ENCODE results near the gene AP3B1. TPM values are rescaled to one million over a fixed set of nuclear protein-coding genes. Genes with fewer than 3 reads are reported as not detected.

Gene AP3B1
- total and polyA plus RNA-seq, 3 experiments from 2014 or later: 27.1 to 41.1 (median 40.3) TPM

GRCh38 chr5:78237911-78238310 lies 56.6 kb downstream of the AP3B1 start:
- Mint-ChIP-seq H3K4me3 (no peak overlapping the region), H3K9me3 (no peaks in the 10 kb centered on the region), H3K27ac (no peak overlapping the region), H3K4me1 (peaks cover 24 to 28% (median 28%) of the 10 kb centered on the region in 3 donors), H3K27me3 (no peaks in the 10 kb centered on the region), H3K36me3 (peaks cover 4 to 16% (median 14%) of the 10 kb centered on the region in 3 donors)
- DNase-seq: no peak
- Histone ChIP-seq H3K9me3 (ENCODE audit: low read length) (no peaks in the 10 kb centered on the region), H3K36me3 (ENCODE audit: insufficient read depth, low read length) (no peaks in the 10 kb centered on the region), H3K27ac (ENCODE audit: low read depth, low read length) (no peak overlapping the region), H3K27me3 (ENCODE audit: insufficient read depth, low read length, poor library complexity, severe bottlenecking) (no peaks in the 10 kb centered on the region), H3K4me3 (ENCODE audit: low read length) (no peak overlapping the region), H3K4me1 (ENCODE audit: insufficient read depth, low read length) (no peaks in the 10 kb centered on the region)
- CTCF ChIA-PET: no interaction called here
- POLR2A ChIA-PET: no interaction called here

- no peaks in the 10 kb centered on the region for H3K27me3 Mint-ChIP-seq
- H3K36me3 ChIP-seq (ENCODE audit: insufficient read depth, low read length): no peaks in the 10 kb centered on the region
- H3K27me3 ChIP-seq (ENCODE audit: insufficient read depth, low read length, poor library complexity, severe bottlenecking): no peaks in the 10 kb centered on the region
- ChIA-PET CTCF (no interaction called here), POLR2A (no interaction called here)
- H3K27ac Mint-ChIP-seq: no peak overlapping the region
- H3K9me3 Mint-ChIP-seq: no peaks in the 10 kb centered on the region
- no peak for DNase-seq
- no peaks in the 10 kb centered on the region for H3K9me3 ChIP-seq (ENCODE audit: low read length)
- H3K36me3 Mint-ChIP-seq: peaks cover 4 to 18% (median 16%) of the 10 kb centered on the region in 3 donors
- no peak overlapping the region for H3K4me3 ChIP-seq (ENCODE audit: low read length)
- no peak overlapping the region for H3K27ac ChIP-seq (ENCODE audit: low read depth, low read length)
- peaks cover 25 to 30% (median 27%) of the 10 kb centered on the region in 3 donors for H3K4me1 Mint-ChIP-seq
- H3K4me3 Mint-ChIP-seq: no peak overlapping the region
- H3K4me1 ChIP-seq (ENCODE audit: insufficient read depth, low read length): no peaks in the 10 kb centered on the region
These were observed 58.5 kb downstream of the AP3B1 start for GRCh38 chr5:78236046-78236445.

DNA sequence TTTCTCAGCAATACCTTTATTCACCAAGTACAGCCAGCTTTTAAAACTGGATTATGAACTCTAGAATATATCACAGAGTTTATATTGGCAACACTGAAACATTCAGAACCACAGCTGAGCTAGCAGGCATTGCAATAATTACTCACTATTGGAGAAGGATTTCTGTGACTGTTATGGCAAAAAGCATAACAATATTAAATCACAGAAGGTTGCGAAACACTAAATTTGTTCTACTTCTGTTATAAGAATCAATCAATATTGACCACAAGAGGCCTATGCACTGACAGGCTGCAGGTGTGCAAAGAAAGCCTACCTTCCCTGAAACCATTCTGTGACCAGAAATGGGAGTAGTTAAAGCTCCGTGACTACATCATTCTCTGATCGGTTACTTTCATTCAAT lies 59.2 kb downstream of the AP3B1 start:
- Mint-ChIP-seq H3K27ac (peak overlapping the region in 1 of 8 donors; percentile 6), H3K9me3 (no peaks in the 10 kb centered on the region), H3K4me1 (peaks cover 27 to 34% (median 31%) of the 10 kb centered on the region in 3 donors), H3K27me3 (no peaks in the 10 kb centered on the region), H3K4me3 (no peak overlapping the region), H3K36me3 (peaks cover 4 to 13% (median 13%) of the 10 kb centered on the region in 3 donors)
- no peaks in the 10 kb centered on the region for H3K36me3 ChIP-seq (ENCODE audit: insufficient read depth, low read length)
- POLR2A ChIA-PET: no interaction called here
- no peak overlapping the region for H3K27ac ChIP-seq (ENCODE audit: low read depth, low read length)
- H3K4me1 ChIP-seq (ENCODE audit: insufficient read depth, low read length): no peaks in the 10 kb centered on the region
- H3K27me3 ChIP-seq (ENCODE audit: insufficient read depth, low read length, poor library complexity, severe bottlenecking): no peaks in the 10 kb centered on the region
- no peak for DNase-seq
- no peak overlapping the region for H3K4me3 ChIP-seq (ENCODE audit: low read length)
- CTCF ChIA-PET: no interaction called here
- H3K9me3 ChIP-seq (ENCODE audit: low read length): no peaks in the 10 kb centered on the region

DNA sequence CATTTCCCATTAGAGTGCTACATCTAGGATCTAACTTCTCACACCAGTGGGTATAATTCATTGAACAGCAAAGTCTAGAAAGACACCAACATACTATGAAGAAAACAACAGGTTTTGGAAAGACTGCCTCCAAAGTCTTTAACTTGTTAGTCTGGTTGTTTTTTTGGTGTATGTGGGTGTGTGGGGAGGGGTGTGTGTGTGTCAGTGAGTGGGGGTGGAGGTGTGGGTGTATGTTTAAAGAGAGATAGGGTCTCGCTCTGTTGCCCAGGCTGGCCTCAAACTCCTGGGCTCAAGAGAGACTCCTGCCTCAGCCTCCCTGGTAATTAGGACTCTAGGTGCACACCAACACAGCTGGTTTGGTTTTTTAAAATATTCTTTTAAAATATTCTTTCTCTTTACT lies 59.7 kb downstream of the AP3B1 start:
- peak overlapping the region in 1 of 8 donors; percentile 31 for H3K27ac Mint-ChIP-seq
- no peak overlapping the region for H3K27ac ChIP-seq (ENCODE audit: low read depth, low read length)
- no peak overlapping the region for H3K4me3 ChIP-seq (ENCODE audit: low read length)
- H3K9me3 Mint-ChIP-seq: no peaks in the 10 kb centered on the region
- ChIA-PET CTCF (no interaction called here), POLR2A (no interaction called here)
- peaks cover 1 to 8% (median 8%) of the 10 kb centered on the region in 3 donors for H3K36me3 Mint-ChIP-seq
- H3K27me3 Mint-ChIP-seq: no peaks in the 10 kb centered on the region
- no peaks in the 10 kb centered on the region for H3K36me3 ChIP-seq (ENCODE audit: insufficient read depth, low read length)
- no peaks in the 10 kb centered on the region for H3K4me1 ChIP-seq (ENCODE audit: insufficient read depth, low read length)
- no peaks in the 10 kb centered on the region for H3K9me3 ChIP-seq (ENCODE audit: low read length)
- no peak overlapping the region for H3K4me3 Mint-ChIP-seq
- DNase-seq: no peak
- H3K4me1 Mint-ChIP-seq: peaks cover 26 to 39% (median 35%) of the 10 kb centered on the region in 3 donors
- no peaks in the 10 kb centered on the region for H3K27me3 ChIP-seq (ENCODE audit: insufficient read depth, low read length, poor library complexity, severe bottlenecking)

DNA sequence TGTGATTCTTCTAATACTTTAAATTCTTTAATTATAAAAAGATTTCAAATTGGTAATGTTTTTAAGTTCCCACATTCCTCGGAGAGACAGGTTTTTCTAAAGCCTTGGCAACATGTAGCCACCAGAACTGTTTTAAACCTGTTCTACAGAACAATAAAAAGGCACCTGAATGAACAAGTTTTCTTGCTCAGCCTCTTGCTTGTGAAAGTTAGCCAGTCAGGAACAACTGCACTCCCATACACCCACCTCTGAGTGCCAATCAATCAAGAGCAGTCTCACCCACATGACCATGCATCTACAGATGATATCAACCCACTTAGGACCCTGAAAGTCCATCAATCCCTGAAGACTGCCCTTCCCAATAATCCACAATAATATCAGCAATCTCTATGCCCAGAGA lies 62.3 kb downstream of the AP3B1 start:
- no peaks in the 10 kb centered on the region for H3K27me3 ChIP-seq (ENCODE audit: insufficient read depth, low read length, poor library complexity, severe bottlenecking)
- H3K27me3 Mint-ChIP-seq: no peaks in the 10 kb centered on the region
- H3K36me3 Mint-ChIP-seq: peaks cover 0 to 5% (median 2%) of the 10 kb centered on the region in 3 donors
- H3K4me1 ChIP-seq (ENCODE audit: insufficient read depth, low read length): no peaks in the 10 kb centered on the region
- H3K4me3 Mint-ChIP-seq: no peak overlapping the region
- DNase-seq: no peak
- POLR2A ChIA-PET: no interaction called here
- H3K27ac Mint-ChIP-seq: peak overlapping the region in 3 of 8 donors; percentile 21 to 88 (median 29)
- peaks cover 22 to 42% (median 41%) of the 10 kb centered on the region in 3 donors for H3K4me1 Mint-ChIP-seq
- CTCF ChIA-PET: no interaction called here
- no peak overlapping the region for H3K27ac ChIP-seq (ENCODE audit: low read depth, low read length)
- H3K9me3 ChIP-seq (ENCODE audit: low read length): no peaks in the 10 kb centered on the region
- H3K9me3 Mint-ChIP-seq: no peaks in the 10 kb centered on the region
- no peaks in the 10 kb centered on the region for H3K36me3 ChIP-seq (ENCODE audit: insufficient read depth, low read length)
- no peak overlapping the region for H3K4me3 ChIP-seq (ENCODE audit: low read length)

DNA sequence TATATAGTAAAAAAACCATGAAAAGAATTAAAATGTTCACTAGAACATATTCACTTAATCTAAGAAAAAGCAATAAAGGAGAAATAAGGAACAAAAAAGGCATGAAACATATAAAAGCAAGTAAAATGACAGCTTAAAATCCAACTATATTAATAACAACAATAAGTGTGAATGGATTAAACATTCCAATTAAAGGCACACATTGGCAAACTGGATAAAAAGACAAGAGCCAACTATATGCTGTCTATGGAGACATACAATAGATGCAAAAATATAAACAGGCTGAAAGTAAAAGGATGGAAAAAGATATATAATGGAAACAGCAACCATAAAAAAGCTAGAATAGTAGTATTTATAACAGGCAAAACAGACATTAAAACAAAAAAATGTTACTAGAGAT lies 70.1 kb downstream of the AP3B1 start:
- Histone ChIP-seq H3K27me3 (ENCODE audit: insufficient read depth, low read length, poor library complexity, severe bottlenecking) (no peaks in the 10 kb centered on the region), H3K4me1 (ENCODE audit: insufficient read depth, low read length) (no peaks in the 10 kb centered on the region), H3K36me3 (ENCODE audit: insufficient read depth, low read length) (no peaks in the 10 kb centered on the region), H3K27ac (ENCODE audit: low read depth, low read length) (no peak overlapping the region), H3K4me3 (ENCODE audit: low read length) (no peak overlapping the region), H3K9me3 (ENCODE audit: low read length) (no peaks in the 10 kb centered on the region)
- no peak for DNase-seq
- H3K27ac Mint-ChIP-seq: peak overlapping the region in 1 of 8 donors; percentile 6
- H3K36me3 Mint-ChIP-seq: peaks cover 23 to 54% (median 33%) of the 10 kb centered on the region in 3 donors
- ChIA-PET CTCF (no interaction called here), POLR2A (no interaction called here)
- H3K4me1 Mint-ChIP-seq: peaks cover 9 to 18% (median 16%) of the 10 kb centered on the region in 3 donors
- no peaks in the 10 kb centered on the region for H3K9me3 Mint-ChIP-seq
- no peaks in the 10 kb centered on the region for H3K27me3 Mint-ChIP-seq
- no peak overlapping the region for H3K4me3 Mint-ChIP-seq

DNA sequence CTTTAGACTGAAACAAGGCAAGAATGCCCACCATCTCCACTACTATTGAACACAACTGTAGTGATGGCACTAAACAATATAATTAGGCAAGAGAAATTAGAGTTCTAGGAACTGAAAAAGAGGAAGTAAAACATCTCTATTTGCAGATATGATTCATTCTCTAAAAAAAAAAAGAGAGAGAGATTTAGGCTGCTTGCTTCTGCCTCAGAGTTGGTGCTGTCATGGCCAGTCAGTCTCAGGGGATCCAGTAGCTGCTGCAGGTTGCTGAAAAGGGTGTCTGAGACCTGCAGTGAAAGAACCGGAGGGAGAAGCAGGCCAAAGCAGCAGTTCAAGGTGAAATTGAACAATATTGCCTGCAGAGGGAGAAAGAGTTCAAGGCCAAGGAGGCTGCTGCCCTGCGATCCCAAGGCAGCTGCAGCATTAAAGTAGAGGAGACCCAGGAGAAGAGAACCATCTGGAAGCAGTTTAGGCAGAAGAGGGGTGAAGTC lies 72.5 kb downstream of the AP3B1 start:
- peaks cover 28 to 52% (median 33%) of the 10 kb centered on the region in 3 donors for H3K36me3 Mint-ChIP-seq
- H3K4me1 Mint-ChIP-seq: peaks cover 9 to 15% (median 11%) of the 10 kb centered on the region in 3 donors
- POLR2A ChIA-PET: no interaction called here
- CTCF ChIA-PET: interaction anchor here (0.6 kb wide), 1 partner anchor 131 kb away, joined by 3 read pairs; no protein-coding TSS in a partner anchor
- Histone ChIP-seq H3K4me3 (ENCODE audit: low read length) (no peak overlapping the region), H3K9me3 (ENCODE audit: low read length) (no peaks in the 10 kb centered on the region), H3K27ac (ENCODE audit: low read depth, low read length) (no peak overlapping the region), H3K36me3 (ENCODE audit: insufficient read depth, low read length) (no peaks in the 10 kb centered on the region), H3K27me3 (ENCODE audit: insufficient read depth, low read length, poor library complexity, severe bottlenecking) (no peaks in the 10 kb centered on the region), H3K4me1 (ENCODE audit: insufficient read depth, low read length) (no peaks in the 10 kb centered on the region)
- no peak overlapping the region for H3K4me3 Mint-ChIP-seq
- no peak for DNase-seq
- no peaks in the 10 kb centered on the region for H3K27me3 Mint-ChIP-seq
- H3K9me3 Mint-ChIP-seq: no peaks in the 10 kb centered on the region
- H3K27ac Mint-ChIP-seq: peak overlapping the region in 1 of 8 donors; percentile 86

GRCh38 chr5:78221467-78221866 lies 73.0 kb downstream of the AP3B1 start:
- Mint-ChIP-seq H3K27me3 (no peaks in the 10 kb centered on the region), H3K36me3 (peaks cover 27 to 54% (median 33%) of the 10 kb centered on the region in 3 donors), H3K27ac (no peak overlapping the region), H3K4me3 (no peak overlapping the region), H3K9me3 (no peaks in the 10 kb centered on the region), H3K4me1 (peaks cover 7 to 13% (median 9%) of the 10 kb centered on the region in 3 donors)
- Histone ChIP-seq H3K9me3 (ENCODE audit: low read length) (no peaks in the 10 kb centered on the region), H3K27ac (ENCODE audit: low read depth, low read length) (no peak overlapping the region), H3K4me1 (ENCODE audit: insufficient read depth, low read length) (no peaks in the 10 kb centered on the region), H3K27me3 (ENCODE audit: insufficient read depth, low read length, poor library complexity, severe bottlenecking) (no peaks in the 10 kb centered on the region), H3K4me3 (ENCODE audit: low read length) (no peak overlapping the region), H3K36me3 (ENCODE audit: insufficient read depth, low read length) (no peaks in the 10 kb centered on the region)
- ChIA-PET CTCF (no interaction called here), POLR2A (no interaction called here)
- no peak for DNase-seq

Measured in CD8-positive, alpha-beta memory T cell (primary cell).